GM19467 (cell line): ENCODE measurements around the gene CENPX.

Source experiments
- ATAC-seq: cut with Tn5 transposase; IDR thresholded peaks from one replicate; pipeline ENCODE4 v1.9.1; 2021; ENCODE audit warnings: mild to moderate bottlenecking, moderate library complexity; ENCODE audit not compliant: unreplicated experiment

Gene CENPX

DNA sequence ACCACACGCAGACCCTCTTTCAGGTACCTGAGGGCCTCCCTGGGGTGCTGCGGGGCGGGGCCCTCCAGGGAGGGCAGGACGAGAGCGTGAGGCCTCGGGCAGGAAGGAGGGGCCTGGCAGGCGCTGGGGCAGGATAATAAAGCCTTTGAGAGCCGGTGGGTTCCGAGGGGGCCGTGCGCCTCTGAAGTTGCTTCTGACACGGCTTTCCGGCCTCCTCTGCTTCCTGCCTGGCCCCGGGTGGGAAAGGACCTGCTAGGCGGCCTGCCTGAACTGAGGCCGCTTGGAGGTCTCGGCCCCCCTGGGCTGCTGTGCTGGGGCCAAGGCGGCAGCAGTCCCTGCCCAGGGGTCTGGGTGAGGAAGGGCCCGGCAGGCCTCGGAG, 10.4 kb downstream of the CENPX start:
- no peak for ATAC-seq

DNA sequence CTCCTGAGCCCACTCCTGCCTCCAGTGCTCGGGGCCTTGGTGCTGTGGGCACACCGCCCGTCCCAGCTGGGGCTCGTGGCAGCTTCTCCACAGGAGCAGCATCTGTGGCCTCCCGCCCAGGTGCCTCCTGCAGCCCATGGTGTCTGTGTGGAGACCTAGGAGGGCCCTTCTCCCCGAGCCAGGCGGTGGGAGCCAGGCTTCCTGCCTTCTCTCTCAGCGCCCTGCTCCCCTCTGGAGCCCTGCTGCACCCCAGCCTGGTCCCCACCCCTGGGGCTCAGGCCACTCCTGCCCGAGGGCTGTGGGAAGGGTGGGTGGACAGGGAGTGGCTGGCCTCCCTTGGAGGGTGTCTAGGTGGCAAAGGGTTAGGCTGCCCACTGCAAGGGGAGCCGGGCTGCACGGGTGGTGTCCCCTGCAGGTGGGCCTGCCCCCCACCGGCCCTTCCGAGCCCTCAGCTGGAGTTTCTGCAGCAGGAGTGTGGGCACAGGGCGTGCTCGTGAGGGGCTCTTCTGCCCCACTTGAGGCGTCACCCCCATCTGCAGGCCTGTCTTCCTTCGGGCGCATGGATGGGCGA, 11.0 kb downstream of the CENPX start:
- ATAC-seq: no peak

GRCh38 chr17:82010575-82011525, 11.8 kb downstream of the CENPX start:
- no peak for ATAC-seq

GRCh38 chr17:82009413-82009812, 13.3 kb downstream of the CENPX start:
- ATAC-seq: no peak

GRCh38 chr17:82008941-82009405, 13.7 kb downstream of the CENPX start:
- no peak for ATAC-seq

GRCh38 chr17:82008258-82008940, 14.3 kb downstream of the CENPX start:
- no peak for ATAC-seq

DNA sequence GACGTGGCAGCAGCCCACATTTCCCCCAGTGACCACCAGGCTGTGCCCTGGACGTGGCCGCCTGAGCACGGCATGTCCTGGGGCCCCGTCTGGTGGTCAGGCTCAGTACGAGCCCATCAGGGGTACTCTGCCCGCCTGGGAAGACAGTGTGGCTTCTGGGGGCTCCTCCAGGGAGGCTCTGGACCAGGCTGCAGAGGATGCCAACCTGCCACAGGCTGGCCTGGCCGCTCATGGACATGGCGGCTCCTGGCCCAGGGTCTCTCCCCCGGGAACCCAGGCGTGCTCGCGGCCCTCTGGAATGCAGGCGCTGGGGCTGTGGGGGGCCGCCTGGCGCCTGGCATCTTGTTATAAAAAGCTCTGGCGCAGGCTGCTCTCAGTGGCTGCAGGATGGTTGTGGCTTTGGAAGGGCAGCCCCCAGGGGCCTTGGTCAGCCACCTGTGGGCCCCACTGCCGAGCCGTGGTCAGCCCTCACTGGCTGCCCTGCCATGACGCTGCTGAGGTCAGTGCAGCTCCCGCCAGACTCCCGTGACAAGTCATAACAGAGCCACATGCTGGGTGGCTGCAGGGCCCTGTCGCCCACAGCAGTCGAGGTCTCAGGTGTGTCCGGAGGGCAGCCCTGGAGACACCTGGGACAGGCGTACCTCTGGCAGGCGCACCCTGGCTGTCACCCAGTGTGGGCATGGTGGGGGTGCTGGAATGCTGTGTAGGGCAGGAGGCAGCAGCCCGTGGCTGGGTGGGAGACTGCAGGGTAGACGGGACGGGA, 15.0 kb downstream of the CENPX start:
- no peak for ATAC-seq

DNA sequence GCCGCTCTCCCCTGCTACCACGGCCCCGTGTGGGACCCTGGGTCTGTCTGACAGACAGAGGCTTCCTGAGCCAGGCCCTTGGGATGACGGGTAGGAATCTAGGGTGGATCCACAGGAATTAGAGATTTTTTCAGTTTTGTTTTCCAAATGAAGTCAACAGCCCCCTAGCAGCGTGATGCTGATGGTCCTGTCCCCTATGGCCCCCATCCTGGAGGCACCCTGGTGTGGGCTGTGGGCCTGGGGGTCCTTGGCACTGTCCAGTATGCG, 15.5 kb downstream of the CENPX start:
- no peak for ATAC-seq

DNA sequence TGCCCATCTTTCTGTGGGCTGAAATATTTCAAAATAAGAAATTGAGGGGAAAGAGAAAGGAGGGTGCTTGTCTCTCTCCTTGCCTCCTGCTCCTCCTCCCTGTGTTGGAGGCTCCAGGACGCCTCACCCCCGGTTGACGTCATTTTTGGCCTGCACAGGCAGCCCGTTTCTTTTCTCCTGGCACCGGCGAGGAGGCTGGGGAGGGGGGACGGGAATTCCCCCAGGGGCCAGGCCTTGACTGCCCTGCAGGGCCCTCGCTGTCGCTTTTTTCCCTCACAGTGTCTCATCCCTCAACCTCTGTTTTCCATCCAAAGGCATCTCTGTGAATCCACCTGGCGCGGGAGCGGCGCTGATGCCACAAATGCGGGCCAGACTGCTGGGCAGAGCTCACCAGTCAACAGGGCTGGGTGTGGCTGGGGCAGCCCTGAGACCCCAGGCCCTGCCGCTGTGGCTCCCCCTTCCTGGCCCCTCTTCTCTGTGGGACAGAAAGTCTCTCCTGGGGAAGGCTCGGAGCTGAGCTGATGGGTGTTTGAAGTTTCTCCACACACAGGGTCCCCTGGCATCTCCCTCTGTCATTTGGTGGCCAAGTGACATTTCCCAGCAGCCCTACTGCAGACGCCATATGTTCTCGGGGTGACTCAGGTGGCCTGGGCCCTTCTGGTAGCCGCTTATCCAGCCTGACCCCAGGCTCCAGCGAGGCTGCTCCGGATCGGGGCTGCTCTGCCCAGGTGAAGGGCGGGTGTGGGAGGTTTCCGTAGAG, 16.0 kb downstream of the CENPX start:
- ATAC-seq: no peak

DNA sequence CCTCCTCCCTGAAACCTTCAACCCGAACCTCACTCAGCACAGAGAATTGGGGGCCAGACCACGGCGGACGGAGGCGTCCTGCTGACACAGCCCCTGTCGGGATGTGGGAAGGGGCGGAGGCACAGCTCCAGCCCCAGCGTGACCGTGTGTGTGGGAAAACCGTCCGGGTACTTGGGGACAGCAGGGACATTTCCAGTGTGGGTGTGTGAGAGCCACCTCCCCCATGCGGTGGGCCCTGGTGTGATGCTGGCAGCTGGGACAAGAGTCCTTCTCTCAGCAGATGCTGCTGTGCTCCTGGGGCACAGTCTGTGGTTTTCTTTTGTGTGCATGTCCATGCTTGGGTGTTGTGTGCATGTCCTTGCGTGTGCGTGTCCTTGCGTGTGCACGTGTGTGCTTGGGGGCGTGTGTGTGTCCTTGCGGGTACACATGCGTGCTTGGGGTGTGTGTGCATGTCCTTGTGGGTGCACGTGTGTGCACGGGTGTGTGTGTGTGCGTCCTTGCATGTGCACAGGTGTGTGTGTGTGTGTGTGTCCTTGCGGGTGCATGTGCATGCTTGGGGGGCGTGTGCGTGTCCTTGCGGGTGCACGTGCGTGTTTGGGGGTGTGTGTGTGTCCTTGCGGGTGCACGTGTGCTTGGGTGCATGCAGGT, 16.9 kb downstream of the CENPX start:
- no peak for ATAC-seq

DNA sequence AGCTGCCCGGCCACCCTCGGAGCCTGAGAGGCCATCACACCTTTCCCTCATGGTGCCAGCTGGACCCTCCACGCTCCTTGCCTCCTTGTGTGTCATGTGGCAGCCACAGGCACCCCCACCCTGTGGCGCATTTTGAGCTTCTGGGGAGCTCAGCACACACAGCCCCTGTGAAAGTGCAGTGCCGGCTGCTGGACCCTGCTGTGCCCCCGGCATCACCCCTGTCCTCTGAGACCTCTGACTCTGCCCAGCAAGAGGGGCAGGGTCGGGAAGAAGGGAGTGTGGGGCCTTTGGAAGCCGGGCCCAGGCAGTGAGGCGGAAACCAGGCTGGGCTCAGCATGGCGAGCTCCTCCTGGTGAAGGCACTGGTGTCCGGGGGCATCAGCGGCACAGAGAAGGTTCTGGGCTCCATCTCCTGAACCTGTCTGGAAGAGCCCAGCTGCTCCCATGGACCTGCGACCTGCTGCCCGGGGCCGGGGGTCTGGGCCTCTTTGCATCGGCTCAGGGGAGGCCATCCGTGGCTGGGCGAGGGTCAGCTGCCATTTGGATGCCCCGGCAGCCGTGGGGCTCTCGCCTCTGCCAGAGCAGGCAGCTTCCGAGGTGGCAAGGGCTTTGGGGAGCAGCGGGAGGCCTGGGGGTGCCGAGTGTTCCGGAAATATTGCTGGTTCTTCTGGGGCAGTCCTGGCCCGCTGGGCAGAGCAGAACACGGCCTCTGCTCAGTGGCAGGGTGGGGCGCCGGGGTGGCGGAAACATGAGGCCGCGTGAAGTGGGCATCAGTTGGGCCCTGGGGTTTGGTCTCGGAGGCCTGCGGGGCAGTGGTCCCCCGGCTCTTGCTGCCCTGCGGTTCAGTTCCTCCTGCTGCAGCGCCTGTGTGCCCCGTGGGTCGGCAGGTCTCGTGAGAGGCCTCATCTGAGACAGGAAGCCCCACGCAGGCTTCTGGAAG, 17.9 kb downstream of the CENPX start:
- no peak for ATAC-seq

- no peak for ATAC-seq
Observed at GRCh38 chr17:82003411-82004381, 19.0 kb downstream of the CENPX start.

DNA sequence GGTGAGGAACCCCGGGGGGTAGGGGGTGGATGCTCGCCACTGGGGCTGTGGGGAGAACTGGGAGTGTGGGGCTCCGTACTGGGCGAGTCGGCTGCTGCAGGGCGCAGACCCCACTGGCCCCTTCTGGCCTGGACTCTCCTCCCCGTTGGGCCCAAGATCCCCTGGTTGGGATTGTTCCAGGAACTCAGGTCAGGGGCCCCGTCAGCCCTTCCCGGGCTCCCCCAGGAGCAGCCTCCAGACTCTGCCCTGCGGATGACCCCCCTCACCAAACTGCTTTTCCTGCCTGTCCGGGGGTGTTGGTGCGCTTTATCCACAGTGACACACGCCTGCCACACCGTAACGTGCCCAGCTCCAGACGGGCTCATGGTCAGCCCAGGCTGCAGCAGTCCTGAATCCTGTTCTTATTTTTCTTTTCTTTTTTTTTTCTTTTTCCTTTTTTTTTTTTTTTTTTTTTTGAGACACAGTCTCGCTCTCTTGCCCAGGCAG, 21.1 kb downstream of the CENPX start:
- no peak for ATAC-seq

DNA sequence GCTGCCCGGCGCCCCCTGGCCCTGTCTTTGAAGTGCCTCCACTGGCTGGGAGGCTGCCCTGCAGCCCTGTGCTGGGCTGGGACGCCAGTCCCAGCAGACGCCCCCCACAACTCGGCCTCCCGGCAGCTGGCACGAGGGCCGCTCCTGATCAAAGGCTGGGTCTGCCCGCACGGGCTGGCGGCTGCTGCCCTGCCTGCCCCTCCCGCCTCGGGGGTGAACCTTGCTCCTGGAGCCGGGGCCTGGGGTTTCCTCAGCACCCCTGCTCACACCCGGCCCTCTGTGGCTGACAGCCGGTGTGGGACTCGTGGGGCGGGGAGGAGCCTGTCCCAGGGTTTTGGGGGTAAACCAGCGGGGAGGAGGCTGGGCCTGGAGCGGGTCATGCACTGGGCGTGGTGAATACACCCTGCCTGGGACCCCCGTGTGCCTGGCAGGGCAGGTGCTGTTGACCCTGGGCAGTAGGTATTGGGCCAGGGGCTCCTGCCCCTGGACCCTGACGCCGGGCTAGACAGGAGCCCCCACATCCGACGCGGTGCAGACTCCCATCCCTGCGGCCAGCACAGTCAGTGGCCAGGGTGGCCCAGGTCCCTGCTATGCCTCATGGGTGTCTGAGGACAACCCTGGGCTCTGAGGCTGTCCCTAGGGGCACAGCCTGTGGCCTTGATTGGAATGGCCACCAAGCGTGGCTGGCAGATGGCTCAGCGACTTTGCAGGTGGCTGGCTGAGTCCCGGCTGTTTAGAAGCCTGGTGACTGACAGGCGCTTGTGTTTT, 21.7 kb downstream of the CENPX start:
- ATAC-seq: no peak

DNA sequence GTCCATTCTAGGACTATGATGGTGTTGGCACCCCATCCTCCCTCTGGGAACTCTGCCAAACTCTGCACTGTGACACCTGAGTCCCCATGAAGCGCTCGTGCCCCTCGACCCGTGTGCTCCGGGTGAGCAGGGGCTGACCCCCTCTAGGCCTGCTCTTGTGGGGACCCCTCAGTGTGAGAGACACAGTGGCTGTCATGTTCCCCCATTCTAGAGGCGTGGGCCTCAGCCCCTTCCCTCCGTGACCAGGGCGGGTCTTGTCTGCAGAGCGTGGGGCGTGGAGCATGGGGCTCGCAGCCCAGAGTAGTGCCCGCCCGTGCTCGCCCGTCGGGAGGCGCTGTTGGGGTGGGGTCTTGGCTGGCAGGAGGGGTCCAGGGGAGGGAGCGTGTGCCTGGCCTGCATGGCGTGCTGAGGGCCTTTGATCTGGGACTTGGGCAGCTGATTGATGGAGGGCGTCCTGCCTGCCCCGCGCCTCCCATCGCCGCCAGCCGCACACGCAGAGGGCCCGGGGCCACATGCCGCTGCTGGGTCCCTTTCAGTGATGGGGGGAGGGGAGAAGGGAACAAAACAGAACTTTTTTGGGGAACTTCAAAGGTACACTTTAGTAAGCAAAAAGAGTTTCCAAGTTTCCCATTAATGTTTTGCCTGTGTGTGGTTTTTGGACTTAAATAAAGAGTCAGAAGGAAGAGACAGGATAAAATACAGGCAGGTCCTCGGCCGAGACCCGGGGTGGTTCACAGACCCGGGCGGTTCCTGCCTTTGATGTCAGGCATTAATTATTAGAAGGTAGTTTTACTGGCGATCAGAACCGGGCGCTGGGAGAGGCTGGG, 22.5 kb downstream of the CENPX start:
- no peak for ATAC-seq

- ATAC-seq: no peak
Observed at GRCh38 chr17:81999587-81999975, 23.1 kb downstream of the CENPX start.
